Pericardium fibroblast (primary cell): ENCODE results near the gene TXLNA. TPM values are rescaled to one million over a fixed set of nuclear protein-coding genes. Genes with fewer than 3 reads are reported as not detected.

Source experiments
- total RNA-seq: library from RNA; depleted of rRNA; stranded (reverse); fragments of >200 nt; gene quantifications from 2 replicates; pipeline ENCODE4 v1.2.3, GENCODE V29; 2015

Gene TXLNA
- total RNA-seq: 58.0 and 63.5 TPM in 2 replicates

GRCh38 chr1:32179443-32180185, at the start of gene TXLNA:
Gene TXLNA, plus strand, starts transcription at chr1:32179675. Its CDS starts 671 bp downstream, at chr1:32180346.

GRCh38 chr1:32200226-32201010, 20.9 kb downstream of the TXLNA start, which contains the start of gene CCDC28B:
Gene CCDC28B, plus strand, starts transcription at chr1:32200595. Its CDS starts 1,341 bp downstream, at chr1:32201936.

GRCh38 chr1:32205401-32206370, 26.2 kb downstream of the TXLNA start, which contains the start of gene IQCC:
Gene IQCC, plus strand, starts transcription at chr1:32205671. Its CDS starts 11 bp downstream, at chr1:32205682.

GRCh38 chr1:32208891-32209328, 29.4 kb downstream of the TXLNA start, which contains the start of gene DCDC2B:
Gene DCDC2B, plus strand, starts transcription at chr1:32209089. Its CDS starts 5 bp downstream, at chr1:32209094.

GRCh38 chr1:32221980-32222755, 42.7 kb downstream of the TXLNA start, which contains the start of the genes EIF3I and TMEM234:
Gene EIF3I, plus strand, starts transcription at chr1:32222407. Its CDS starts 35 bp downstream, at chr1:32222442.
Gene TMEM234, minus strand, starts transcription at chr1:32222353. Its CDS starts 31 bp downstream, at chr1:32222322.

GRCh38 chr1:32246888-32247273, 67.4 kb downstream of the TXLNA start, which contains the start of gene FAM167B:
Gene FAM167B, plus strand, starts transcription at chr1:32247222. Its CDS starts 200 bp downstream, at chr1:32247422.

Other genes starting within 250 kb of the TXLNA start
- gene PTP4A2, start 241.3 kb upstream of the TXLNA start, total RNA-seq: 162 and 189 TPM in 2 replicates
- gene KHDRBS1, start 165.8 kb upstream of the TXLNA start, total RNA-seq: 40.5 and 40.9 TPM in 2 replicates
- 3.6 and 5.5 TPM in 2 replicates for gene TMEM39B, start 106.7 kb upstream of the TXLNA start, total RNA-seq
- 32.6 and 33.3 TPM in 2 replicates for gene KPNA6, start 71.6 kb upstream of the TXLNA start, total RNA-seq
- 12.3 and 21.6 TPM in 2 replicates for gene CCDC28B, start 20.9 kb downstream of the TXLNA start, total RNA-seq
- gene IQCC, start 26.0 kb downstream of the TXLNA start, total RNA-seq: 0.12 and 0.94 TPM in 2 replicates
- gene DCDC2B, start 29.4 kb downstream of the TXLNA start, total RNA-seq: not detected in 2 replicates
- 8.2 and 16.6 TPM in 2 replicates for gene TMEM234, start 42.7 kb downstream of the TXLNA start, total RNA-seq
- 243 and 249 TPM in 2 replicates for gene EIF3I, start 42.7 kb downstream of the TXLNA start, total RNA-seq
- gene FAM167B, start 67.5 kb downstream of the TXLNA start, total RNA-seq: 0.68 and 6.1 TPM in 2 replicates
- gene LCK, start 71.6 kb downstream of the TXLNA start, total RNA-seq: not detected in 2 replicates
- gene HDAC1, start 112.4 kb downstream of the TXLNA start, total RNA-seq: 49.2 and 59.0 TPM in 2 replicates
- gene MARCKSL1, start 156.6 kb downstream of the TXLNA start, total RNA-seq: 169 and 485 TPM in 2 replicates
- 4.9 and 7.4 TPM in 2 replicates for gene FAM229A, start 182.8 kb downstream of the TXLNA start, total RNA-seq
- 0.70 TPM in 1 of 2 replicates, not detected in the other for gene TSSK3, start 182.9 kb downstream of the TXLNA start, total RNA-seq
- 44.1 and 104 TPM in 2 replicates for gene BSDC1, start 214.8 kb downstream of the TXLNA start, total RNA-seq